GM12892 (cell line): ENCODE data around the gene PCDHGA11. TPM values are rescaled to one million over a fixed set of nuclear protein-coding genes. Genes with fewer than 3 reads are reported as not detected.
"Not testable (repeated sequence)": the region's sequence is repeated elsewhere in the genome, so short reads cannot be mapped to it uniquely, and the experiment has no call there.

Experiments used
- DNase-seq: peaks from one replicate; pipeline ENCODE4 v3.0.0; 2011; ENCODE audit not compliant: insufficient read length
- FAIRE-seq: peaks from 2 replicates; lab custom pipeline; 2011; peaks lifted over from hg19 to GRCh38; lab: Jason Lieb, UNC
- POLR2A ChIP-seq: IDR thresholded peaks from 2 replicates; pipeline ENCODE4 v1.6.1; 2011; ENCODE audit warnings: low read depth, low read length, control low read depth
- POLR2AphosphoS5 ChIP-seq: IDR thresholded peaks from 2 replicates; pipeline ENCODE4 v1.6.1; 2011; ENCODE audit warnings: low read depth, low read length, control low read depth
- TAF1 ChIP-seq: IDR thresholded peaks from 2 replicates; pipeline ENCODE4 v1.6.1; 2011; ENCODE audit warnings: low read depth, mild to moderate bottlenecking, control low read depth, low read length, borderline replicate concordance
- polyA plus RNA-seq: library from polyadenylated mRNA; unstranded; fragments of >200 nt; gene quantifications from one replicate; pipeline ENCODE4 v1.2.1, GENCODE V29; 2012; ENCODE audit warnings: missing spikeins, inconsistent platforms; ENCODE audit not compliant: missing spikeins

The PCDHGA11 gene
- 1.5 TPM for polyA plus RNA-seq

- DNase-seq (peak; percentile 44), FAIRE-seq (peak; percentile 76)
- TF ChIP-seq POLR2AphosphoS5 (no peak), POLR2A (no peak), TAF1 (no peak)
Measured at GRCh38 chr5:141420855-141421488, at the start of gene PCDHGA11. PCDHGA11 (plus strand) TSS chr5:141421051; CDS start chr5:141421228, 177 bp downstream.

GRCh38 chr5:141371572-141372475, 49.0 kb upstream of the PCDHGA11 start:
- DNase-seq (no peak), FAIRE-seq (no peak)
- TF ChIP-seq POLR2AphosphoS5, result no peak
- TF ChIP-seq POLR2A, result no peak
- no peak for TF ChIP-seq TAF1

GRCh38 chr5:141373673-141374317, 47.1 kb upstream of the PCDHGA11 start, which contains the start of gene PCDHGA6:
PCDHGA6 (plus strand) TSS chr5:141373891; CDS start chr5:141374084, 193 bp downstream.
- TF ChIP-seq POLR2A (no peak), TAF1 (no peak), POLR2AphosphoS5 (no peak)
- DNase-seq (no peak), FAIRE-seq (no peak)

GRCh38 chr5:141374627-141375026, 46.2 kb upstream of the PCDHGA11 start:
- DNase-seq, result no peak
- no peak for FAIRE-seq
- TF ChIP-seq TAF1 (no peak), POLR2A (no peak), POLR2AphosphoS5 (no peak)

DNA sequence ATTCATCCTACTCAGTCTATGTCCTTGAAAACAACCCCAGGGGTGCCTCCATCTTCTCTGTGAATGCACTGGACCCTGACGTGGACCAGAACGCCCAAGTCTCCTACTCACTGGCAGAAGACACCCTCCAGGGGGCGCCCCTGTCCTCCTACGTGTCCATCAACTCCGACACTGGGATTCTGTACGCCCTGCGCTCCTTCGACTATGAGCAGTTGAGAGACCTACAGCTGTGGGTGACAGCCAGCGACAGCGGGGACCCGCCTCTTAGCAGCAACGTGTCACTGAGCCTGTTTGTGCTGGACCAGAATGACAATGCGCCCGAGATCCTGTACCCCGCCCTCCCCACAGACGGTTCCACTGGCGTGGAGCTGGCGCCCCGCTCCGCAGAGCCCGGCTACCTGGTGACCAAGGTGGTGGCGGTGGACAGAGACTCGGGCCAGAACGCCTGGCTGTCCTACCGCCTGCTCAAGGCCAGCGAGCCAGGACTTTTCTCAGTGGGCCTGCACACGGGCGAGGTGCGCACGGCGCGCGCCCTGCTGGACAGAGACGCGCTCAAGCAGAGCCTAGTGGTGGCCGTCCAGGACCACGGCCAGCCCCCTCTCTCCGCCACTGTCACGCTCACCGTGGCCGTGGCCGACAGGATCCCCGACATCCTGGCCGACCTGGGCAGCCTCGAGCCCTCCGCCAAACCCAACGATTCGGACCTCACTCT, 45.3 kb upstream of the PCDHGA11 start:
- not testable (repeated sequence) for DNase-seq, FAIRE-seq

DNA sequence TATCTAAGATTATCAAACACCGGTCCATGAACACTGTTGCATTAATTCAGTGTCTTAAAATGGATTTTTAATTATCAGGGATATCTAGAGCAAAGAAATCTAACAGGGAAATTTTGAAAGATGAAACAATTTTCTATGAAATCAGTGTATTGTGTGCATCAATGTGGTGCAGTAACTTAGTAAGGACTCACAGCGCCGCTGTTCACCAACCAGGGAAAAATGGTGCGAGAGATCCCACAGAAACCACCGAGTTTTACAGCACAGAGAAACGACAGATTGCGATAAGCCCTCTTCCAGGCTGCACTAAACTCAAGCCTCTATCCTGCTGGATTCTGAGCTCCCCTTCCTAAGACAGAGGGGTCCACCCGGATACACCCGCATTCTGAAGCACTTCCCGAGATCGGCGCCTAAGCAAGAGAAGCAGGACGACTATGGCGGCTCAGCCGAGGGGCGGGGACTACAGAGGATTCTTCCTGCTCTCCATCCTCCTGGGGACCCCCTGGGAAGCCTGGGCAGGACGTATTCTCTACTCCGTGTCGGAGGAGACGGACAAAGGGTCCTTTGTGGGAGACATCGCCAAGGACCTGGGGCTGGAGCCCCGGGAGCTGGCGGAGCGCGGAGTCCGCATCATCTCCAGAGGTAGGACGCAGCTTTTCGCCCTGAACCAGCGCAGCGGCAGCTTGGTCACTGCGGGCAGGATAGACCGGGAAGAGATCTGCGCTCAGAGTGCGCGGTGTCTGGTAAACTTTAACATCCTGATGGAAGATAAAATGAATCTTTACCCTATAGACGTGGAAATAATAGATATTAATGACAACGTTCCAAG, 38.2 kb upstream of the PCDHGA11 start, which contains the start of gene PCDHGA7:
TSS of gene PCDHGA7 (plus strand) at position 274 of the 826 bp plus-strand sequence. CDS start at position 432, 158 bp downstream.
- no peak for TF ChIP-seq POLR2AphosphoS5
- FAIRE-seq (no peak), DNase-seq (no peak)

GRCh38 chr5:141383345-141383744, 37.5 kb upstream of the PCDHGA11 start:
- FAIRE-seq, result no peak
- TF ChIP-seq TAF1 (no peak), POLR2AphosphoS5 (no peak), POLR2A (no peak)
- DNase-seq, result no peak

GRCh38 chr5:141384471-141385267, 36.2 kb upstream of the PCDHGA11 start:
- TF ChIP-seq TAF1 (no peak), POLR2A (no peak), POLR2AphosphoS5 (no peak)
- DNase-seq (no peak), FAIRE-seq (no peak)

DNA sequence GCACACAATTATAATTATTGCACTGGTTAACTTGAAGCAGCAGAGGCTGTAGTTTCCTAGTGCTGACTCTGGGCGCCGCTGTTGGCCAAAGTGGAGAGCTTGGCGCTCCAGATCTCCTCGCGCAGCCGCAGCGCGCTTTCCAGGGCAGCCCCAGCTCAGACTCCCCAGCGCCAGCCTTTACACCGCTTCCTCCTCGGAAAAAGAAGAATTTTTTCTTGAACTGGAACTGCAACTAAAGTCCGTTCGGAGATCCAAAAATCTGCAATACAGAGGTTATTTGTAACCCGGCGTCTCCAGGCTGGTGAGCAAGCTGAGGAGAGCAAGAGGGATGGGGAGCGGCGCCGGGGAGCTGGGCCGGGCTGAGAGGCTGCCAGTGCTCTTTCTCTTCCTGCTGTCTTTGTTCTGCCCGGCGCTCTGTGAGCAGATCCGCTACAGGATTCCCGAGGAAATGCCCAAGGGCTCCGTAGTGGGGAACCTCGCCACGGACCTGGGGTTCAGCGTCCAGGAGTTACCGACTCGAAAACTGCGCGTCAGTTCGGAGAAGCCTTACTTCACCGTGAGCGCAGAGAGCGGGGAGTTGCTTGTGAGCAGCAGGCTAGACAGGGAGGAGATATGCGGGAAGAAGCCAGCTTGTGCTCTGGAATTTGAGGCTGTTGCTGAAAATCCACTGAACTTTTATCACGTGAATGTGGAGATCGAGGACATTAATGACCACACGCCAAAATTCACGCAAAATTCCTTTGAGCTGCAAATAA, 33.1 kb upstream of the PCDHGA11 start, which contains the start of gene PCDHGB4:
TSS of gene PCDHGB4 (plus strand) at position 142 of the 755 bp plus-strand sequence. CDS start at position 329, 187 bp downstream.
- peak; percentile 82 for FAIRE-seq

DNA sequence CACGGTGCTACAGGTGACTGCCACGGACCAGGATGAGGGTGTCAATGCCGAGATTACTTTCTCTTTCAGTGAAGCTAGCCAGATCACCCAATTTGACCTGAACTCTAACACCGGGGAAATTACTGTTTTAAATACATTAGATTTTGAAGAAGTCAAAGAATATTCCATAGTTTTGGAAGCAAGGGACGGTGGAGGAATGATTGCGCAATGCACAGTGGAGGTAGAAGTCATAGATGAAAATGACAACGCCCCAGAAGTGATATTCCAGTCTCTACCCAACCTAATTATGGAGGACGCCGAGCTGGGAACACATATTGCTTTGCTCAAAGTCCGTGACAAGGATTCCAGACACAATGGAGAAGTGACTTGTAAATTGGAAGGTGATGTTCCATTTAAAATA, 32.2 kb upstream of the PCDHGA11 start:
- TF ChIP-seq POLR2AphosphoS5 (no peak), TAF1 (no peak), POLR2A (no peak)
- DNase-seq, result no peak
- no peak for FAIRE-seq

More for the DNA sequence above, 33.1 kb upstream of the PCDHGA11 start, which contains the start of gene PCDHGB4:
- not testable (repeated sequence) for DNase-seq
